ENCODE data around the gene ZNF239. TPM values are rescaled to one million over a fixed set of nuclear protein-coding genes. Genes with fewer than 3 reads are reported as not detected.

ZNF239 gene
- total RNA-seq, 1 experiment from 2014 or later, result 4.7 TPM

Other genes starting within 250 kb of the ZNF239 start
- not detected in 2 replicates for gene FXYD4, start 203.0 kb downstream of the ZNF239 start, total RNA-seq (2014; rRNA removed; shearing (Covaris generic); ENCODE audit: low replicate concordance)
- gene HNRNPF, start 165.4 kb downstream of the ZNF239 start, total RNA-seq (2014; rRNA removed; shearing (Covaris generic); ENCODE audit: low replicate concordance), result 160 and 269 TPM in 2 replicates
- 11.5 and 11.8 TPM in 2 replicates for gene ZNF487, start 137.5 kb downstream of the ZNF239 start, total RNA-seq (2014; rRNA removed; shearing (Covaris generic); ENCODE audit: low replicate concordance)
- 7.5 and 12.7 TPM in 2 replicates for gene ZNF485, start 31.8 kb upstream of the ZNF239 start, total RNA-seq (2014; rRNA removed; shearing (Covaris generic); ENCODE audit: low replicate concordance)
- gene ZNF32, start 74.3 kb upstream of the ZNF239 start, total RNA-seq (2014; rRNA removed; shearing (Covaris generic); ENCODE audit: low replicate concordance), result 30.3 and 34.7 TPM in 2 replicates

Data from Karpas-422 (cell line).